Measurements from ENCODE around the gene HIVEP3. TPM values are rescaled to one million over a fixed set of nuclear protein-coding genes. Genes with fewer than 3 reads are reported as not detected.

Gene HIVEP3
- polyA plus RNA-seq, 1 of the 3 experiments (the other 2 are of a cell fraction) = 6.4 TPM

DNA sequence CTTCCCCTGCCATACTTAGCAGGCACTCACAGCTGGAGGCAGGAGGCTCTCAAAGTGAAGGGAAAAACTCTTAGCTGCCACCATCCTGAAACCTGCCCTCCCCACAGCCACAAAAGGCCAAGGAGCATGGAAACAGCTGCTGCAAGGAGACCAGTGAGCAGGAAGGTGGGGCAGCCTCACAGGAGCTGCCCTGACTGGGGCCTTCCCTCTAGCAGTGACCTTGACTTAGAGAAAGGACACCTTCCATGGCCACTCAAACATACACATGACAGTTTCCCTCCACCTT is 126.3 kb downstream of the HIVEP3 start:
- H3F3A ChIP-seq (replicated peaks; ENCODE audit: insufficient read depth) = no peaks in the 10 kb centered on the region
- H3K27ac ChIP-seq (ENCODE audit: low read depth in 2 of 2, low read length in 1 of 2) = no peak overlapping the region
- no peaks in the 10 kb centered on the region for H3K9me2 ChIP-seq
- no peaks in the 10 kb centered on the region for H3K9me3 ChIP-seq
- ChIA-PET CTCF (interaction anchor here (0.7 to 2.7 kb wide), 4 partner anchors 12 to 381 kb away, joined by 3 to 9 read pairs (median 4); no protein-coding TSS in a partner anchor), POLR2A (no interaction called here)
- no peaks in the 10 kb centered on the region for H3K4me1 ChIP-seq (ENCODE audit: control insufficient read depth in 1 of 2, insufficient read depth in 2 of 2, low read depth in 1 of 2, low read length in 1 of 2)
- no peak overlapping the region for H3K9ac ChIP-seq
- H4K20me1 ChIP-seq (ENCODE audit: insufficient read depth) = no peaks in the 10 kb centered on the region
- DNase-seq = no peak
- no peaks in the 10 kb centered on the region for H3K36me3 ChIP-seq (replicated peaks in 1 of 2; ENCODE audit: control insufficient read depth in 1 of 2, insufficient read depth in 2 of 2, low read length in 1 of 2)
- no peak overlapping the region for H3K4me2 ChIP-seq
- no peaks in the 10 kb centered on the region for H3K79me2 ChIP-seq (ENCODE audit: insufficient read depth)
- no peaks in the 10 kb centered on the region for H3K27me3 ChIP-seq (ENCODE audit: insufficient read depth)
- H2AFZ ChIP-seq (ENCODE audit: low read depth) = no peak overlapping the region
- H3K4me3 ChIP-seq (ENCODE audit: low read depth in 2 of 2, low read length in 1 of 2) = no peak overlapping the region
- TF ChIP-seq, protein P1, sequence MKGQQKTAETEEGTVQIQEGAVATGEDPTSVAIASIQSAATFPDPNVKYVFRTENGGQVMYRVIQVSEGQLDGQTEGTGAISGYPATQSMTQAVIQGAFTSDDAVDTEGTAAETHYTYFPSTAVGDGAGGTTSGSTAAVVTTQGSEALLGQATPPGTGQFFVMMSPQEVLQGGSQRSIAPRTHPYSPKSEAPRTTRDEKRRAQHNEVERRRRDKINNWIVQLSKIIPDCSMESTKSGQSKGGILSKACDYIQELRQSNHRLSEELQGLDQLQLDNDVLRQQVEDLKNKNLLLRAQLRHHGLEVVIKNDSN (IDR thresholded peaks at IDR 0.05; ENCODE audit: borderline replicate concordance, low read depth) = no peak
- TF ChIP-seq, protein P2, sequence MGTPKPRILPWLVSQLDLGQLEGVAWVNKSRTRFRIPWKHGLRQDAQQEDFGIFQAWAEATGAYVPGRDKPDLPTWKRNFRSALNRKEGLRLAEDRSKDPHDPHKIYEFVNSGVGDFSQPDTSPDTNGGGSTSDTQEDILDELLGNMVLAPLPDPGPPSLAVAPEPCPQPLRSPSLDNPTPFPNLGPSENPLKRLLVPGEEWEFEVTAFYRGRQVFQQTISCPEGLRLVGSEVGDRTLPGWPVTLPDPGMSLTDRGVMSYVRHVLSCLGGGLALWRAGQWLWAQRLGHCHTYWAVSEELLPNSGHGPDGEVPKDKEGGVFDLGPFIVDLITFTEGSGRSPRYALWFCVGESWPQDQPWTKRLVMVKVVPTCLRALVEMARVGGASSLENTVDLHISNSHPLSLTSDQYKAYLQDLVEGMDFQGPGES (IDR thresholded peaks at IDR 0.05; ENCODE audit: low read depth, low read length) = no peak
- TF ChIP-seq RFX5 (IDR thresholded peaks at IDR 0.05; ENCODE audit: low read length) (no peak), MXI1 (IDR thresholded peaks at IDR 0.05; ENCODE audit: low read depth, low read length) (no peak), TEAD4 (IDR thresholded peaks at IDR 0.05; ENCODE audit: borderline replicate concordance, insufficient read depth) (no peak), POLR2AphosphoS5 (IDR thresholded peaks at IDR 0.05; ENCODE audit: low read depth, low read length) (no peak), FOSL2 (IDR thresholded peaks at IDR 0.05; ENCODE audit: borderline replicate concordance, low read depth) (no peak), JUND (IDR thresholded peaks at IDR 0.05) (no peak), GABPA (IDR thresholded peaks at IDR 0.05; ENCODE audit: low read depth) (no peak), RXRA (IDR thresholded peaks at IDR 0.05; ENCODE audit: borderline replicate concordance, low read depth) (no peak), FOXJ3 (CRISPR knock-in tag; IDR thresholded peaks at IDR 0.05) (no peak)
- TF ChIP-seq, protein P3, sequence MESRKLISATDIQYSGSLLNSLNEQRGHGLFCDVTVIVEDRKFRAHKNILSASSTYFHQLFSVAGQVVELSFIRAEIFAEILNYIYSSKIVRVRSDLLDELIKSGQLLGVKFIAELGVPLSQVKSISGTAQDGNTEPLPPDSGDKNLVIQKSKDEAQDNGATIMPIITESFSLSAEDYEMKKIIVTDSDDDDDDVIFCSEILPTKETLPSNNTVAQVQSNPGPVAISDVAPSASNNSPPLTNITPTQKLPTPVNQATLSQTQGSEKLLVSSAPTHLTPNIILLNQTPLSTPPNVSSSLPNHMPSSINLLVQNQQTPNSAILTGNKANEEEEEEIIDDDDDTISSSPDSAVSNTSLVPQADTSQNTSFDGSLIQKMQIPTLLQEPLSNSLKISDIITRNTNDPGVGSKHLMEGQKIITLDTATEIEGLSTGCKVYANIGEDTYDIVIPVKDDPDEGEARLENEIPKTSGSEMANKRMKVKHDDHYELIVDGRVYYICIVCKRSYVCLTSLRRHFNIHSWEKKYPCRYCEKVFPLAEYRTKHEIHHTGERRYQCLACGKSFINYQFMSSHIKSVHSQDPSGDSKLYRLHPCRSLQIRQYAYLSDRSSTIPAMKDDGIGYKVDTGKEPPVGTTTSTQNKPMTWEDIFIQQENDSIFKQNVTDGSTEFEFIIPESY (IDR thresholded peaks at IDR 0.05; ENCODE audit: borderline replicate concordance, low read depth) = no peak

DNA sequence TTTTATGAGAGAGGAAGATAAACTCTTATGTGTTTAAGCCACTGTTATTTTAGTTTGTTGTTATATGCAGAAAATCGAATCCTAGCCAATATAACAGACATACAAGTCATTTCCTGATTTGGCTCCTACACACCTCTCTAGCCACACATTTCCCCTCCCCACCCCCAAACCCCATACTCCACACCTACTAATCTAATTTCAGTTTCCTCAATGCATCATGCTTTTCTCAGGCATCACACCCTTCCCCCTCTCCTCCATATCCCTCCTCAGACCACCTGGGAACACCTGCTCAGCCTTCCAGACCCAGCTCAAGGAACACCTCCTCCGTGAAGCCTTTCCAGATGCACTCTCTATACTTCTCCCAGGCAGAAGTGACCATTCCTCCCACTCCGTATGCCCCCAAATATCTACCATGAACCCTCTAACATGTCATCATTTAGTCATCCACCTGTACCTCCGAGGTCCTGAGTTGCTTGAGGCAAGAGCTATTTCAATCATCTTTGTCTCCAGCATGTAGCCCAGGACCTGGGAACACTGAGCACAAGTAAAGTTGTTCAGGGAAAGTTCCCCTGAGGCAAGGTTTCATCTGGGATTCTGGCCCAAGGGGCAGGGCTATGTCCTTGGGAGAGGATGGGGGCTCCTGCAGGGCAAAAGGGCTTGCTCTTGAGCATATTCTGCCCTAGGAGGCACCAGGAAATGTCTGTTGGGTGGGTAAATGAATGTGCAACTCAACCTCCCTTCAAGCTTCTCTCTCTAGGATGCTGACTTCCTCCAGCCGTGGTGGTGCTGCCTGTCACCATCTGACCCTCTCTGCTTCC is 126.8 kb downstream of the HIVEP3 start:
- no peaks in the 10 kb centered on the region for H3K36me3 ChIP-seq (replicated peaks in 1 of 2; ENCODE audit: control insufficient read depth in 1 of 2, insufficient read depth in 2 of 2, low read length in 1 of 2)
- H3K27me3 ChIP-seq (ENCODE audit: insufficient read depth) = no peaks in the 10 kb centered on the region
- no peaks in the 10 kb centered on the region for H3K9me2 ChIP-seq
- ChIA-PET POLR2A (no interaction called here), CTCF (interaction anchor here (0.7 to 2.7 kb wide), 4 partner anchors 13 to 382 kb away, joined by 3 to 9 read pairs (median 4); no protein-coding TSS in a partner anchor)
- H3K27ac ChIP-seq (ENCODE audit: low read depth in 2 of 2, low read length in 1 of 2) = no peak overlapping the region
- H3F3A ChIP-seq (replicated peaks; ENCODE audit: insufficient read depth) = no peaks in the 10 kb centered on the region
- no peak overlapping the region for H3K4me3 ChIP-seq (ENCODE audit: low read depth in 2 of 2, low read length in 1 of 2)
- no peak overlapping the region for H3K4me2 ChIP-seq
- H2AFZ ChIP-seq (ENCODE audit: low read depth) = no peak overlapping the region
- no peaks in the 10 kb centered on the region for H4K20me1 ChIP-seq (ENCODE audit: insufficient read depth)
- WGBS (ENCODE audit: low lambda C conversion rate) = 56% methylated on average over 5 of the region's 5 CpGs
- H3K9me3 ChIP-seq = no peaks in the 10 kb centered on the region
- no peak overlapping the region for H3K9ac ChIP-seq
- DNase-seq = no peak
- H3K79me2 ChIP-seq (ENCODE audit: insufficient read depth) = no peaks in the 10 kb centered on the region
- no peaks in the 10 kb centered on the region for H3K4me1 ChIP-seq (ENCODE audit: control insufficient read depth in 1 of 2, insufficient read depth in 2 of 2, low read depth in 1 of 2, low read length in 1 of 2)
- TF ChIP-seq RXRA (IDR thresholded peaks at IDR 0.05; ENCODE audit: borderline replicate concordance, low read depth) = no peak
- TF ChIP-seq, protein P2 (IDR thresholded peaks at IDR 0.05; ENCODE audit: low read depth, low read length) = no peak
- TF ChIP-seq, protein P4, sequence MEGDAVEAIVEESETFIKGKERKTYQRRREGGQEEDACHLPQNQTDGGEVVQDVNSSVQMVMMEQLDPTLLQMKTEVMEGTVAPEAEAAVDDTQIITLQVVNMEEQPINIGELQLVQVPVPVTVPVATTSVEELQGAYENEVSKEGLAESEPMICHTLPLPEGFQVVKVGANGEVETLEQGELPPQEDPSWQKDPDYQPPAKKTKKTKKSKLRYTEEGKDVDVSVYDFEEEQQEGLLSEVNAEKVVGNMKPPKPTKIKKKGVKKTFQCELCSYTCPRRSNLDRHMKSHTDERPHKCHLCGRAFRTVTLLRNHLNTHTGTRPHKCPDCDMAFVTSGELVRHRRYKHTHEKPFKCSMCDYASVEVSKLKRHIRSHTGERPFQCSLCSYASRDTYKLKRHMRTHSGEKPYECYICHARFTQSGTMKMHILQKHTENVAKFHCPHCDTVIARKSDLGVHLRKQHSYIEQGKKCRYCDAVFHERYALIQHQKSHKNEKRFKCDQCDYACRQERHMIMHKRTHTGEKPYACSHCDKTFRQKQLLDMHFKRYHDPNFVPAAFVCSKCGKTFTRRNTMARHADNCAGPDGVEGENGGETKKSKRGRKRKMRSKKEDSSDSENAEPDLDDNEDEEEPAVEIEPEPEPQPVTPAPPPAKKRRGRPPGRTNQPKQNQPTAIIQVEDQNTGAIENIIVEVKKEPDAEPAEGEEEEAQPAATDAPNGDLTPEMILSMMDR (IDR thresholded peaks at IDR 0.05) = no peak
- TF ChIP-seq FOXJ3 (CRISPR knock-in tag; IDR thresholded peaks at IDR 0.05) = no peak
- TF ChIP-seq RFX5 (IDR thresholded peaks at IDR 0.05; ENCODE audit: low read length) = no peak
- TF ChIP-seq YY1 (IDR thresholded peaks at IDR 0.05; ENCODE audit: low read depth) = no peak
- no peak for TF ChIP-seq POLR2AphosphoS5 (IDR thresholded peaks at IDR 0.05; ENCODE audit: low read depth, low read length)
- TF ChIP-seq GATA2 (CRISPR knock-in tag; IDR thresholded peaks at IDR 0.05) = no peak
- no peak for TF ChIP-seq CHD2 (IDR thresholded peaks at IDR 0.05; ENCODE audit: low read length, partially characterized antibody)
- no peak for TF ChIP-seq FOXM1 (IDR thresholded peaks at IDR 0.05; ENCODE audit: low read depth)
- no peak for TF ChIP-seq EP300 (IDR thresholded peaks at IDR 0.05; ENCODE audit: borderline replicate concordance in 1 of 2, low read depth in 1 of 2, low read length in 1 of 2)
- no peak for TF ChIP-seq TCF12 (IDR thresholded peaks at IDR 0.05)
- no peak for TF ChIP-seq JUND (IDR thresholded peaks at IDR 0.05)
- TF ChIP-seq, protein P5, sequence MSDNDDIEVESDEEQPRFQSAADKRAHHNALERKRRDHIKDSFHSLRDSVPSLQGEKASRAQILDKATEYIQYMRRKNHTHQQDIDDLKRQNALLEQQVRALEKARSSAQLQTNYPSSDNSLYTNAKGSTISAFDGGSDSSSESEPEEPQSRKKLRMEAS (IDR thresholded peaks at IDR 0.05; ENCODE audit: low read depth) = no peak
